Superior temporal gyrus (tissue), 1 donor: ENCODE measurements around the gene LNPEP.
"Not testable (repeated sequence)": the region's sequence is repeated elsewhere in the genome, so short reads cannot be mapped to it uniquely, and the experiment has no call there.

Experiments
- DNase-seq: peaks from one replicate; pipeline ENCODE4 v3.0.0-alpha.2; 2016; ENCODE audit errors: extremely low spot score

LNPEP gene

GRCh38 chr5:97062046-97062445, 126.2 kb downstream of the LNPEP start:
- no peak for DNase-seq

- DNase-seq, result no peak
Observed at GRCh38 chr5:97063251-97063650, 127.4 kb downstream of the LNPEP start.

GRCh38 chr5:97065475-97065874, 129.6 kb downstream of the LNPEP start:
- DNase-seq, result no peak

GRCh38 chr5:97067296-97067850, 131.5 kb downstream of the LNPEP start:
- no peak for DNase-seq

GRCh38 chr5:97070234-97070633, 134.4 kb downstream of the LNPEP start:
- DNase-seq, result no peak

- DNase-seq, result peak; percentile 65
Observed at GRCh38 chr5:97071101-97071500, 135.2 kb downstream of the LNPEP start.

GRCh38 chr5:97071993-97072392, 136.1 kb downstream of the LNPEP start:
- no peak for DNase-seq

GRCh38 chr5:97072696-97073095, 136.8 kb downstream of the LNPEP start:
- no peak for DNase-seq

GRCh38 chr5:97073420-97073819, 137.5 kb downstream of the LNPEP start:
- no peak for DNase-seq

- no peak for DNase-seq
Observed at GRCh38 chr5:97074859-97075489, 139.1 kb downstream of the LNPEP start.

GRCh38 chr5:97075649-97076048, 139.8 kb downstream of the LNPEP start:
- no peak for DNase-seq

- DNase-seq, result no peak
Observed at GRCh38 chr5:97076098-97076497, 140.2 kb downstream of the LNPEP start.

GRCh38 chr5:97077246-97077645, 141.4 kb downstream of the LNPEP start:
- DNase-seq, result no peak

GRCh38 chr5:97078958-97079743, 143.3 kb downstream of the LNPEP start:
- DNase-seq, result no peak

GRCh38 chr5:97084782-97085458, 149.0 kb downstream of the LNPEP start:
- not testable (repeated sequence) for DNase-seq

- no peak for DNase-seq
Observed at GRCh38 chr5:97085459-97086181, 149.7 kb downstream of the LNPEP start.
